IMR-90 (cell line): ENCODE results near the gene LGALS9. TPM values are rescaled to one million over a fixed set of nuclear protein-coding genes. Genes with fewer than 3 reads are reported as not detected.

Source experiments
- BHLHE40 ChIP-seq: fragments of 150-350 bp; IDR thresholded peaks from 2 replicates; pipeline ENCODE4 v1.6.1; 2016; ENCODE audit warnings: mild to moderate bottlenecking, low read depth, low read length
- MAZ ChIP-seq: IDR thresholded peaks from 2 replicates; pipeline ENCODE4 v1.6.1; 2012; ENCODE audit warnings: low read depth, mild to moderate bottlenecking, low read length, improper control_type of control experiment, moderate library complexity, borderline replicate concordance
- RAD21 ChIP-seq: IDR thresholded peaks from 2 replicates; pipeline ENCODE4 v1.6.1; 2012; ENCODE audit warnings: low read length, improper control_type of control experiment
- polyA plus RNA-seq, 3 experiments: library from polyadenylated mRNA; depleted of rRNA; stranded (reverse); fragments of >200 nt; gene quantifications; 2 replicates each; pipeline ENCODE4 v1.2.3, GENCODE V29; 2012; ENCODE audit warnings: low replicate concordance in 1 of 3
- total RNA-seq: library from RNA; depleted of rRNA; stranded (reverse); fragments of >200 nt; gene quantifications from 2 replicates; pipeline ENCODE4 v1.2.3, GENCODE V29; 2012
- TF ChIP-seq, protein P1 (sequence below): fragments of 150-350 bp; IDR thresholded peaks from 2 replicates; pipeline ENCODE4 v1.6.1; 2017; ENCODE audit warnings: mild to moderate bottlenecking, antibody characterized with exemption, low read length, low read depth

Gene LGALS9
- total and polyA plus RNA-seq, 2 of the 4 experiments (the other 2 are of a cell fraction): 0.54 to 2.5 TPM

DNA sequence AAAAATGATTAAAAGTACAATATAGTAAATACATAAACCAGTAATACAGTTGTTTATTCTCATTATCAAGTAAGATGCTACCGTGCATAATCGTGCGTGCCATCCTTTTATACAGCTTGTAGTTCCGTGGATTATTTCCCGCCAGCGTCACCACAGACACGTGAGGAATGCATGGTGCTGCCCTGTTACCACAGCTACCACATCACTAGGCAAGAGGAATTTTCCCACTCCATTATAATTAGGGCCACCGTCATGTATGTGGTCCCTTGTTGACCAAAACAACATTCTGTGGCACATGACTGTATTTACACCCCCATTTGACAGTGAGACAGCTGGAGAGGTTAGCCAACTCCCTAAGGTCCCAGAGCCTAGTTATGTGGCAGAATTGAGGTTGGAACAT lies 30.5 kb upstream of the LGALS9 start (continued):
- TF ChIP-seq, protein P1, sequence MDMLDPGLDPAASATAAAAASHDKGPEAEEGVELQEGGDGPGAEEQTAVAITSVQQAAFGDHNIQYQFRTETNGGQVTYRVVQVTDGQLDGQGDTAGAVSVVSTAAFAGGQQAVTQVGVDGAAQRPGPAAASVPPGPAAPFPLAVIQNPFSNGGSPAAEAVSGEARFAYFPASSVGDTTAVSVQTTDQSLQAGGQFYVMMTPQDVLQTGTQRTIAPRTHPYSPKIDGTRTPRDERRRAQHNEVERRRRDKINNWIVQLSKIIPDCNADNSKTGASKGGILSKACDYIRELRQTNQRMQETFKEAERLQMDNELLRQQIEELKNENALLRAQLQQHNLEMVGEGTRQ: no peak
- TF ChIP-seq RAD21: no peak
- no peak for TF ChIP-seq BHLHE40
- no peak for TF ChIP-seq MAZ
